ENCODE measurements around the gene MAP3K20.
"Not testable (repeated sequence)": the region's sequence is repeated elsewhere in the genome, so short reads cannot be mapped to it uniquely, and the experiment has no call there.

Gene MAP3K20

DNA sequence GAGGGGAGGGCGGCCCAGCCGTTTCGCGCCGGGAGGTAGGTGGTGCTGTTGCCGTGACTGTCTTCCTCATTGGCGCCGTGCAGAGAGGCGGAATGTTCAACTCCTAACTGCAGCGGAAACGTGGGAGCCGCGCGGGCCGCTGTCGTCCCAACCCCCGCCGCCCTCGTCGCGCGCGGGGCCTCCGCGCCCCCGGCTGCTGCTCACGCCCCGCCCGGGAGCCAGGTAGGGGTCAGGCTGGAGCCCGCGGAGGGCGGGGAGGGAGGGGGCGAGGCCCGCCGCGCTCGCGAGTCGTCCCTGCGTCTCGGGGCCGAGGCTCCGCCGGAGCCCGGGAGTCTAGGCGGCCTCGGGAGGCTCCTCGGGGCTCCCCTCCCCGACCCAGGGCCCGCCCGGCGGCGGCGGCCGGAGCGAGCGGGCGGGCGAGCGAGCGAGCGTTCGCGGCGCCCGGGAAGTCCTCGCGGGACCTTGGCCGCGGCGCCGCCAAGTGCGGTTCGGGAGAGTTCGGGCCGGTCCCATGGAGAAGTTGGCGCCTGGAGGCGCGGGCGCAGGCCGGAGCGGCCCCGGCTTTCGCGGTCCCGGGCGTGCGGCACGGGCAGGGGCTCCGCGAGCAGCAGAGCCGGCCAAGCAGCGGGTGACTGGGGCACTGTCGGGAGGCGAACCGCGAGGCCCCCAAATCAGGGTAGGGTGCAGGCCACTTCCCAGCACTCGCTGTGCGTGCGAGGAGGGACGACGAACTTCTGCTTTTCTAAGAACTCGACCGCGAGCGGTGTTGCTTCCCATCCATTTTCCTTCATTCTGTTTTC, at the start of gene MAP3K20:
TSS of gene MAP3K20 (plus strand) at position 66 of the 800 bp plus-strand sequence. CDS start 15,186 bp downstream, outside the sequence.
- peak; percentile 24 for DNase-seq (ENCODE audit: low spot score)

DNA sequence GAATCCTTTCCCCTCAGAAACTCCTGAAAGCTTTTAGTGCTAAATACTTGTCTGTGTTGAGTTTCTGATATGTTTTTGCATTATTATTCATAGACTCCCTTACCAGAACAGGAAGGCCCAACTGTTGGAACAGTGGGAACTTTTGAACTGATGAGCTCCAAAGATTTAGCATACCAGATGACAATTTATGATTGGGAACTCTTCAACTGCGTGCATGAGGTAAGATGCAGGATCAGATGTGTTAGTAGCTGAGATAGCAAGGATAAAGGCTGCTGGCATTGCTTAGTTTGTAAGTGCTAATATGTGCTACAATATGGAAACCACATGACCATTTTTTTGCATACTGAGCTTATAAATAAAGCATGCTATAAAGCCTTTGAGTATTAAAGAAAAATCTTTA, 49.2 kb upstream of the MAP3K20 start:
- DNase-seq (ENCODE audit: low spot score) = no peak

DNA sequence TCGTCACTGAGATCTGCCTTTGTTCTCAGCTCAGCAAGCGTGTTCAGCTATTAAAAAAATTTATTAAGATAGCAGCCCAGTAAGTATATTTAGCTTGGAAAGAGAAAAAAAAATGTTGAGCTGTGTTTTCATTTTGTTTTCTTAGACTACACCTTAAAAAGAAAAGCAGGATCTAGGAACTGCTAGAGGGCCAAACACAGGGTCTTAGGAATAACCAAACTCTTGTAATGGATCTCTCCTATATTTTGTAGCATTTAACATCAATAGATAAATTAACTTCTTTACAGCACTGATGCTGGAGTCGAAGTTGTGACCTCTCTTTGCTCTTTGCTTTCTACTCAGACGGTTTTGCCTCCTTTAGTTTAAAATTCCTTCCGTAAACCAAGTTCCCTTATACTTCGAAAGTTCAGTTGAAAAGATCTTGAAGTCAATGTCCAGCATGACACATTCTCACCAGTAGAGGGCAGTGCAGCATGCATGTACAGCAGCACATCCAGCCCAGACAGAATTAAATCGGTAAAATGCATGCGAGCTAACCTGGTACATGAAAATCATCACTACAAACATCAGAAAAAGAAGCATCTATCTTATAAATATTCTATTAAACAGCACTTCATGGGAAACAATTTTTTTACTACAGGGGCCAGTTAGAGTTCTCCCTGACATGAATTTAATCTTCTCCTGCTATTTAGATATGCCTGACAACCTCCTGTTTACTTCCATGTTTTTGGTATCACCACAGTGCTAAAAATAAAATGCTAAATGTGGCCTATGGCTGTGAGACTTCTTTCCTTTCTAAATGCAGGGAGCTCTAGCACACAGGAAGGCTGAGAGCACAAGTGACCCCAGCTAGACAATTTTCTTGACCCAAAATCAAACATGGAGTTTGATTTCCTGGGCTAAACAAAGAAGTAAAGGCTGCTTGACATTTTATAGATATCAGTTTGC, 48.2 kb upstream of the MAP3K20 start:
- DNase-seq (ENCODE audit: low spot score) = peak; percentile 69

DNA sequence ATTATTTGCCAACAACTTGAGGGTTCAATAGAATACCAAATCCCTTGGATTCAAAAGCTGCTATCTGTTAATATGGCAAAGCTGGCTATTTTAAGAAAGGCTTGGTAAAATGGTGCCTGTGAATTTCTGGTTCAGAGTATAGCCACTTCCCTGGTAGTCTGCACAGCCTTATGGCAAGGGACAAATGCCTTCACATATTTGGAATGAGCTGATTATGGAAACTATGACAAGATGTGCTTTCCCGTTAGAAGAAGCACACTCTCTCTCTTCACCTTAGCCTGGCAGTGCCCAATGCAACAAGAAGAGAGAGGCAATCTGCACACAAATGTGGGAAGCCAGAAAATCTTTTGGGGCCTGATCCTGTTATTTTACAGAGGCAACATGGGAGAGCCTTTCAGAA, 47.5 kb upstream of the MAP3K20 start:
- DNase-seq (ENCODE audit: low spot score) = no peak

DNA sequence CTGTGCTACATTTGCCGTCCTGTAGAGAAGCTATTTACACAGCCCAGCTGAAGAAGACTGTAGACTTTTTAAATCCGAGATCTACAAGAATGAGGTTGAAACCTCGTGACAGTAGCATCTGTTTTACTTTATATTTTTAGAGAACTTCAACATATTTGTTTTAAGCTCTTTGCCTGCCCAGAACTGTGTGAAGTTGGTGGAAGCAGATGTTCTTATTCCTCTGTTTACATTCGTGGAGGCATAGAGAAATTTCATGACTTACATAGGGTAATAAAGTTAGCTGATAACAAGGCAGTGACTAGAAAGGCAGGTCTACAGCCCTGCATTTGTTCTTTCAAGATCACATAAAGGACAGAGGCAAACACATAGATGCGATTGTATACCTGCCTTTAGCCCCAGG, 47.0 kb upstream of the MAP3K20 start:
- no peak for DNase-seq (ENCODE audit: low spot score)

DNA sequence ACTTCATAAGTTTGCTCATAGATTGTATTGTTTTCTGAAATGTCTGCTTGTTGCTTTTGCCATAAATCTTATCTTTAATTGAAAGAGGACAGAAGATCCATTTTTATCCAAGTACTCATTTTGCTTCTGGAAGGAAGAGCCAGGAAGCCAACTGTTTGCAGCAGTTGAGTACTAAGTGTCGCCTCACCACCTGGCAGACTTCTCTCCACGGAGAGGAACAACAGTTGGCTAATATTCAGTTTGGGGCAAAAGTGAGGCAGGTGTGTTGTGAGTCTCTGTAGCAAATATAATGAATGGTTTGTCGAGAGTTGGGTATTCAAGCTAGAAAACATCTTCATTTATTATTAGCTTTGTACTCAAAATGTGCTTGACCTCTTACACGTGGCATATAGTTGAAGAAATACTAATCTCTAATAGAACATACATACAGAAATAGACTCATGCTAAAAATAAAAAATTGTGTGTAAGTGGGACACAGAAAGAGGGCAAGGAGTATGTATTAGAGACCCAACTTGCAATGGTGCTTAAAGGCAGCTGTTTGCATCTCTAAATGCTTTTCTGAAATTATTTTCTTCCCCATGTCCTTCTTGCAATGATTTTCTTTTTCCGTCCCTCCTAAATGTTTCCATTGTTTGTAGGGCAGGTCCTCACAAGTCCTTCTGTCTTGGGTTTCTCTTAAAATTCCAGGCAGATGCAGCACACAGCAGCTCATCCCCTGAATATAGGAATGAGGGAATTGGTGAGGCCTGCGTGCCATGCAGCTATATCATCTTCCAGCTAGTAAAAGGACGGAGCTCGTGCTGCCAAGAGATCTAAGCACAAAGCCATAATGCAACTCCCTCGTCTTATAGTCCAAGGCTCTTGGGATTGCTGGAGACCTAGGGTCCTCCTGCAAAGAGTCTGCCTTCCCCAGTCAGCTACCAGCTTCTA, 44.8 kb upstream of the MAP3K20 start:
- no peak for DNase-seq (ENCODE audit: low spot score)

DNA sequence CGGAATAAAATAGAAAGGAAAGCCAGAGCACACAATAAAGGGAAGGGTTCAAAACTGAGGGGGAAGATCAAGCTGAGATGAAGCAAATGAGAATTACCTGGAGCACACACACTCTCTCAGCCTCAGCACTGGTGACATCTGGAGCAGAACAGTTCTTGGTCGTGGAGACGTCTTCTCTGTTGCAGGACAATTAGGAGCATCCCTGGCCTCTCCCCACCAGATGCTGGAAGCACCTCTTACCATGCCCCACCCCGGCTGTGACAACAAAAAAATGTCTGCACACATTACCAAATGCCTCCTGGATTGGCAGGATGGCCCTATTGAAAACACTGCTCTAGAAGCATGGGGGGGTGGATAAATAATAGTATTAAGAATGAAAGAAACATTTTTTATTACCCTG, 43.6 kb upstream of the MAP3K20 start:
- no peak for DNase-seq (ENCODE audit: low spot score)

DNA sequence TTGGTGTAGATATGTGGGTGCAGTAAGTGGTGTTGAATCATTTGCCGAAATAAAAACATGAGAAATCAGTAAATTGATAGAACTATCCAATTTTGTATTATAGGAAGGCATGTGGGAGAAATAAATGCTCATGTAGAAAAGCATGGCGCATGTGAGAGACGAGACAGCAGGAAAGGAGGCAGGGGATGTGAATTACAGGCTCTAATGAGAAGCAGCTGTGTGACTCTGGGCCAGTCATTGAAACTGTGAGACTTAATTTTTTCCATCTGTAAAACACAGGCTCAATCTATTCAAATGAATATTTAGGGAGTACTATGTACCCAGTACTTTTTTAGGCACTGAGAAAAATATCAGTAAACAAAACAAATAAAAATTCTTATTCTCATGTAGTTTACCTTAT, 42.6 kb upstream of the MAP3K20 start:
- no peak for DNase-seq (ENCODE audit: low spot score)

DNA sequence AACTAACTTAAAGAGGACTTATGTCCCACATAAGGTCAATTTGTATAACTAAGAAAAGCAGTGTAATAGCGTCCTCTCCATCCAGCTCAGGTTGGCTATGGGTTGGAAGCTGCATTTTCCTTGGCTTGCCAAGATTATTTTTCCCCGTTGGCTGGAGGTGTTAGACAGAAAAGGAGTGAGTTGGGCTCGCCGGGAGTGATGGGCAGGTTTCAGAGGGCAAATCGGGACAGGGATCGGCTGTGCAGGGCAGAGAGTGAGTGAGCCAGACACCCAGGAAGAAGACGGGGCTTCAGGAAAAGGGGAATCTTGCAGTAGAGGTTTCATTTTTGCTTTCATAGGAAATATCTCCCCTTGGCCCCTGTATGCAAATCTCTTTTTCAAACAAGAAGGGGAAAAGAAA, 41.5 kb upstream of the MAP3K20 start:
- no peak for DNase-seq (ENCODE audit: low spot score)

DNA sequence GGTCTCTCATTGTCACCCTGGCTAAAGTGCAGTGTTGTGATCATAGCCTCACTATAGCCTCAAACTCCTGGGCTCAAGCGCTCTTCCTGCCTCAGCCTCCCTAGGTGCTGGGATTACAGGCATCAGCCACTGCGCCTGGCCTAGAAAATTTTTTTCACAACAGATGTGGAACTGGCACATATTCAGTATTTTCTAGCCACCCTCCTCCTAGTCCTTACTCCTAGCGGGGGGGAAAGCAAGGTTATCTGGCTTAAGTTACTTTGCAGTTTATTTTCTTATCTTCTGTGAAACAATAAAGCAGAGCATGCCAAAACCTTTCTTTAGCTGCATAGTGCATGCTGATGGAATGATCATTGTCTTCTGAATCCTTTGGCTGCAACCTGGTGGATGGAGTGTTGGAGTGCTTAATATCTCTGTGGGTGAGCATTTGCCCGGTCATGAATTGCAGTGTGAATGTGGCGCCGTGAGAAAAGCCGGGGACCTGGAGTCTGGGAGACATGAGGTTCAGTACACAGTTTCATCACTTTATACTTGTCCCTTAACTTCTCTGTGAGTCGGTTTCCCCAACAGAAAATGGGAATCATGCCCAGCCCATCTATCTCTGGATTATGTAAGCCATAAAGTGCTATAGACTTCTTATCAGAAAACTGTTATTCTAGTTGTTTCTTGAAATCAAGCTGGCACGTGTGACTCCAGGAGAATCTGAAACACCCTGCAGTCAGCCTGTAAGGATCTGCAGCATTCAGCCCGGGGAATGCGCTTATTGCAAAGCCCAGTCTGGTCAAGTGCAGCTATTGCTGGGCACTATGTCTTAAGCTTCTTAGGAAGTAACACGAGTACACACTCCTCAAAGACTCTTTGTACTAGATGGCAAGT, 38.2 kb upstream of the MAP3K20 start:
- no peak for DNase-seq (ENCODE audit: low spot score)

DNA sequence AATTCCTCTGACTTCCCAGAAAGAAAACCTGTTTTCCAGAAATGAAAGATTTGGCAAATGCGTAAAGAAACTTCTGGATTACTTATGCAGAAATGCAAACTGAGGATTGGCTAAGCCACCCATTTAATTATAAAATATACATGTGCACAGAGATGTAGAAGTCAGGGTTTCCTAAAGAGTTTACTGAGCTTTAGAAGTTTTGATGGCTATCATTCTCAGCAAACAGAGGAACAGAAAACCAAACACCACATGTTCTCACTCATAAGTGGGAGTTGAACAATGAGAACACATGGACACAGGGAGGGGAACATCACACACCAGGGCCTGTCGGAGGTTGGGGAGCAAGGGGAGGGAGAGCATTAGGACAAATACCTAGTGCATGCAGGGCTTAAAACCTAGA, 37.4 kb upstream of the MAP3K20 start:
- not testable (repeated sequence) for DNase-seq (ENCODE audit: low spot score)

DNA sequence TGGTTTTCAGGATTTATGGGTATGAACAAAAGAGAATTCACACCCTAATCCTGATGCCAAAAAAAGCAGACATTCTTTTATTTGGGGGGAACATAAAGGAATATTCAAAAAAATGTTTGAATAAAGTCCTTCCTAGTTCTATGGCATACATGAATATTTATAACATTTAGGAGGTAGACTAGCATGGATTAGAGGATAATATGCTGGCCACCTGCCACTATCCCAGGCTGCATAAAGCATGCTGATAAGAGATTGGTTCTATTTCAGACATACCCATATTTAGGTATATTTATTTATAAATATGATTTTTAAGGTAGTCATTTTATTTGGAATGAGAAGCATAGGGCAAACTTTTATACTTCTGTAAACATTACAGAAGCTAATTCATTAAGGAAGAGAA, 34.9 kb upstream of the MAP3K20 start:
- no peak for DNase-seq (ENCODE audit: low spot score)

DNA sequence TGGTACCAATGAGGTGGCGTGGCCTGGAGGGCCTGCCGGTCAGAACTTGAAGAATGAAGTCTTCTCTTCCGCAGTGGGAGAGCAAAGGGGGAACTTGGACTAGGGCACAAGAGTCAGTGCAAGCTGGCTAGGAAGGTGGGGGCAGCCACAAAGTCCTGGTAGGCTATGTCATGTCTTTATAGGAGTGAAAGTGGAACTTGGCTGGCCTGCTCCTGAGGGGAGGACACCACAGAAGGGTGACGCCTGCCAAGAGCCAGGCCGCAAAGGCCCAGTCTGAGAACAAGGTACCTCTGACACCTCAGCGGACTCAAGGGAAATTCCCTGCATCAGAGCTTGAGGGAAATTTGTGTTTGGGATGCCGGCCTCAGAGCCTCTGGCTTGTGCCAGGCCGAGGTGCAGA, 32.2 kb upstream of the MAP3K20 start:
- DNase-seq (ENCODE audit: low spot score) = no peak

DNA sequence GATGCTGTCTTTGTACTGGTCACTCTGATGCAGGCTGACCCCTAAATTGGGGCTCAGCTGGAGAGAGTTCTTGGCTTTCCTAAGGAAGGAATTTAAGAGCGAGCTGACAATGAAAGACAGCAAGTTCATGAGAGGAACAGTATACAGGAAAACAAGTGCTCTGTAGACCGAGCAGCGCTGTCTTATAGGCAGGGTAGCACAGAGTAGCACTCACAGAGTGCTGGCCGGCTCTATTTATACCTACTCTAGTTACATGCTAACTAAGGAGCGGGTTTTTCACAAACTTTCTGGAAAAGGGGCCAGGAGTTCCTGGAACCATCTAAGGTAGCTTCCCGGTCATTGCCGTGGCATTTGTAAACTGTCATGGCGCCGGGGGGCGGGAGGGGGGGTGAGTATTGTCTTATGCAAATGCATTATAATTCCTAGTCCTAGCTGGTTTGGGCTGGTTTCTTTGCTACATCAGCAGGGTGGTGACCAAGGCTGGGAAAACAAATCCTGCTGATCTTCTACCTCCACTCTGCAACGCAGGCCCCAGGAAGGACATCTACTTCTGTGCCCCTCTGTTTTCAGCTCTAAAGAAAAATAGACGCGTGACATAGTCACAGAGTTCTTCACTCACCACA, 31.6 kb upstream of the MAP3K20 start:
- no peak for DNase-seq (ENCODE audit: low spot score)

DNA sequence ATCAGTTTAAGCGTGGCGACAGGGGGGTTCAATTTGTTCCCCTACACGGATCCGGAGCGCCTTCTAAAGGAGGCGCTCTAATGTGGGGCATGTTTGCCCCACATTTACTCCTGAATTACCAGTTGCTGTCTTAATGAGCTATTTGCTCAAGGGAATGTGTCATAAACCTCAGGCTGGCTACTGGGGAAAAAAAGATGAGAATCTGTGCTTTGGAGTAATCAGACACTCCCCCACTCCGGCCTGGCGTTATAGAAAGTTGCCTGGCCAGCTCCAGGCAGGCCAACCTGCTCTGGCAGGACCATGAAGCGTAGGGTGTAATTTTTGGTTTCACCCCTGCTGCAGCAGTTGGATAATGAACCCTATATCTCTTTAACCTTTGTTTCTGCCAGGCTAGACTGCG, 31.0 kb upstream of the MAP3K20 start:
- DNase-seq (ENCODE audit: low spot score) = no peak

DNA sequence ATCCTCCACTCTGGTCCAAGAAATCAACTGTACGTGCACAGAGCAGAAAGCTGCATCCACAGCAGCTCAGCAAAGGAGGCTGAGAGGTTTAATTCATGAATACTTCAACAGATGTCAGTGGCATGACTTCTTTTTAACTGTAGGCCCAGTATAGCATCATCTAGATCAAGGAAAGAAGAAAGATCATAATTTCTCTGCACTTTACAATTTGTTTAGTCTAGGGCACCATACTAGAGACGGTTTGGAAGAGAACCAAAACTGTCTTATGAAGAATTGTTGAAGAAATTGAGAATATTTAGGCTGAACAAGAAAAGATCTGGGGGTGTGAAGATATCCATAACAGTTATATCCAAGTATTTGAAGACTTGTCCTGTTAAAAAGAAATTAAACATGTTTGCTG, 30.5 kb upstream of the MAP3K20 start:
- DNase-seq (ENCODE audit: low spot score) = no peak

DNA sequence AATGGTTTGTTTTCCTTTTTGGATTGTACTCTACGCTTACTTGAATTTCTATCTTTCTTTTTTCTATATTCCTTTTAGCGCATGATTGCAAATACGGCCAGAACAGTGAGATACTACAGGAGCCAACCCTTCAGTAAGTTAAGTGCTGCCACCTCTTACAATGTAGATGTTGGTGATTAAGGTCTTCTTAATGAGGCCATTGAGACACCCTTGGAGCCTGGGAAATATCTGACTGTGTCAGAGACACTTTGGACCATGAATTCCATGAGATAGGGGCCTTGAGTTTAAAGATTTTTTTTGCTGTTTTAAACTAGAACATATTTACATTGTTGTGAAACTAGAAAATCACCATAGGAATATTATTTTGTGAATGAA, 27.1 kb upstream of the MAP3K20 start:
- no peak for DNase-seq (ENCODE audit: low spot score)

DNA sequence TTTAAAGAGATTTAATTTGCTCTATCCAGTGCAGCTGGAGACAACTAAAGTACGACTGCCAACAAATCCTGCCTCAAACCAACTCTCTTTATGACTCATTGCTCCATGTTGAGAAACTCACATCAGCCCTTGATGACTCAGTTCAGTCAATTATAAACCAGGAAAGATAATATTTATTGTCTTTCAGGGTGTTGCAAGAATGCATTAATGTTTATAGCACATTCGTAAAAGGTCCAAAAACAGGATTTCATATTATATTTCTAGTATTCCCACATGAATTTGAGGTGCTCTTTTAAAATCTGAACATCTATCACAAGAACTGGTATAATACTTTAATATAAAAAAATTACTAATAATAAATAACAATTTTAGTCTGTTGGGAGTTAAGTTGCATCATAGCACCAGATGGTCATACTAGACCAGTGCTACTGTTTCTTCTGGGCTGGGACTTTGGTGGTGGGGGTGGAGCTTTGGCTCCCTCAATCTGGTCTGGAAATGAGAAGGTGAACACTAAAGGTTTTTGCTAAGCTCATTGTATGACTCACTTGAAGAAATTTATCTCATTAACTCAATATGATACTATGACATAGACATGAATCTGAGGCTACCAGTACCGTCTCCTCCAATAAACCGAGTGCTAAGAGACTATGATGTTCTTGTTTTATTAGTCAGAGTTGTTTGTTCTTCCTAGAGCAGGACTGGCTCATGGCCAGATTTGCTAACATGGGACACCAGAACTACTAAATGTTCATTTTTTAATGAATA, 26.6 kb upstream of the MAP3K20 start:
- DNase-seq (ENCODE audit: low spot score) = no peak

DNA sequence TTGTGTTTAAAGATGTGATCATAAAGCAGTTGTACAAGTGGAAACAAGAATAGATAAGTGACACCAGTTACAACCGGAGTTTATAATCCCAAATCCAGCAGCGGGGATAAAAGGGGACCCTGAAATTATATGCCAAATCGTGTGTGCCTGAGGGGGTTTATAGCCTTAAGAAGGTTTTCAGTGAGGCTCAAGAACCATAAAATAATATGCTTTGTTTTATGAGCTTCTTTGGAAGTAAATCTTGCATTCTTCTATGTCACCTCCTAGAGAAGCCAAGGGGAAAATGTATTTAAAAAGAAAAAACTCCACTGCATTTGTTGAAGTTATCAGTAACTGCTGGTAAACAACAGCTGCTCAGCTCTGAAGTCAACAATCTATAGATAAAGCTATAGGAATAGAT, 25.8 kb upstream of the MAP3K20 start:
- no peak for DNase-seq (ENCODE audit: low spot score)

DNA sequence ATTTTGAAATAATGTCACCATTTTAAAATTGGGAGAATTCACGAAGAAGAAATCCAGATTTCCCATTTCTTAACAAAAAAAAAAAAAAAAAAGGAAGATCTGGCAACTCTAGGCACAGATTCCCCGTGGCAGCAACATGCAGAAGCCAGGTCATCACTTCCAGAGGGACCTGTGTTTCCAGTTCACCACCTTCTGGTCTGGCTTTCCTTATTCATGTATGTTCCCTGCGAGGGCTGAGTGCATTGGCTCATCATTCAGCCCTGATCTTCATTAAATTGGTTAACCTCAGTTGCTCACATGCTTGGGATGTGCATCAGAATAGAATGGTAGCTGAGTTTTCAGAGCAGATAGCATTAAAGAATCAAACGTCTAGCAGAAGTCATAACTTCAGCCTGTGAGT, 25.0 kb upstream of the MAP3K20 start:
- DNase-seq (ENCODE audit: low spot score) = no peak

All from CD4-positive, alpha-beta T cell treated with Interleukin-6 at 100 ng/mL for 8 hours (primary cell).